Measurements from ENCODE around the gene TNP2.

The TNP2 gene

GRCh38 chr16:11276896-11277593, 7.9 kb upstream of the TNP2 start:
- no peak for DNase-seq

- no peak for DNase-seq
Observed at GRCh38 chr16:11276143-11276895, 7.2 kb upstream of the TNP2 start, which contains the start of gene PRM2. Gene PRM2 (minus strand): TSS chr16:11276480. CDS start chr16:11276370, 110 bp downstream.

- no peak for DNase-seq
Observed at GRCh38 chr16:11274964-11275363, 5.8 kb upstream of the TNP2 start.

GRCh38 chr16:11273721-11274324, 4.7 kb upstream of the TNP2 start:
- no peak for DNase-seq

GRCh38 chr16:11272921-11273720, 4.0 kb upstream of the TNP2 start, which contains the start of gene PRM3:
Gene PRM3 (minus strand): TSS chr16:11273629. CDS start chr16:11273595, 34 bp downstream.
- no peak for DNase-seq

- no peak for DNase-seq
Observed at GRCh38 chr16:11272484-11272883, 3.4 kb upstream of the TNP2 start.

GRCh38 chr16:11271610-11272009, 2.5 kb upstream of the TNP2 start:
- no peak for DNase-seq

GRCh38 chr16:11270602-11271162, 1.6 kb upstream of the TNP2 start:
- DNase-seq, result no peak

GRCh38 chr16:11265124-11265523, 4.0 kb downstream of the TNP2 start:
- DNase-seq, result no peak

GRCh38 chr16:11264155-11264832, 4.8 kb downstream of the TNP2 start:
- DNase-seq, result no peak

- no peak for DNase-seq
Observed at GRCh38 chr16:11263737-11264136, 5.4 kb downstream of the TNP2 start.

- DNase-seq, result no peak
Observed at GRCh38 chr16:11262915-11263314, 6.2 kb downstream of the TNP2 start.

- DNase-seq, result no peak
Observed at GRCh38 chr16:11260596-11260966, 8.5 kb downstream of the TNP2 start.

- no peak for DNase-seq
Observed at GRCh38 chr16:11259655-11260595, 9.2 kb downstream of the TNP2 start.

GRCh38 chr16:11258553-11259492, 10.3 kb downstream of the TNP2 start:
- DNase-seq, result no peak

GRCh38 chr16:11257131-11257938, 11.8 kb downstream of the TNP2 start:
- DNase-seq, result no peak

GRCh38 chr16:11256661-11257130, 12.4 kb downstream of the TNP2 start:
- DNase-seq, result no peak
